Measurements from ENCODE around the gene ZNF212.

ZNF212 gene

GRCh38 chr7:149209518-149210269 lies 29.8 kb upstream of the ZNF212 start:
- TF ChIP-seq SUZ12 (IDR thresholded peaks at IDR 0.05; ENCODE audit: extremely low read depth, insufficient read depth, insufficient read length) (no peak), YY1 (IDR thresholded peaks at IDR 0.05; ENCODE audit: insufficient read depth, insufficient read length) (no peak), ZNF274 (IDR thresholded peaks at IDR 0.05; ENCODE audit: low read depth, low read length) (no peak)
- Histone ChIP-seq H3K9ac (ENCODE audit: insufficient read length, low read depth) (no peak overlapping the region), H3K9me3 (ENCODE audit: insufficient read depth, low read length) (no peaks in the 10 kb centered on the region), H3K27me3 (ENCODE audit: insufficient read depth, insufficient read length) (no peaks in the 10 kb centered on the region), H3K36me3 (ENCODE audit: insufficient read depth, insufficient read length, low read length) (peaks cover 85% of the 10 kb centered on the region), H3K4me1 (ENCODE audit: insufficient read depth, insufficient read length) (peaks cover 4% of the 10 kb centered on the region), H3K4me3 (ENCODE audit: insufficient read length, low read depth) (no peak overlapping the region)
- DNase-seq (ENCODE audit: low read depth, low spot score), result peak; percentile 67

GRCh38 chr7:149210551-149210950 lies 28.9 kb upstream of the ZNF212 start:
- Histone ChIP-seq H3K27me3 (ENCODE audit: insufficient read depth, insufficient read length) (no peaks in the 10 kb centered on the region), H3K4me3 (ENCODE audit: insufficient read length, low read depth) (no peak overlapping the region), H3K4me1 (ENCODE audit: insufficient read depth, insufficient read length) (peaks cover 2% of the 10 kb centered on the region), H3K9ac (ENCODE audit: insufficient read length, low read depth) (no peak overlapping the region), H3K9me3 (ENCODE audit: insufficient read depth, low read length) (no peaks in the 10 kb centered on the region), H3K36me3 (ENCODE audit: insufficient read depth, insufficient read length, low read length) (peaks cover 93% of the 10 kb centered on the region)
- no peak for DNase-seq (ENCODE audit: low read depth, low spot score)
- TF ChIP-seq YY1 (IDR thresholded peaks at IDR 0.05; ENCODE audit: insufficient read depth, insufficient read length) (no peak), SUZ12 (IDR thresholded peaks at IDR 0.05; ENCODE audit: extremely low read depth, insufficient read depth, insufficient read length) (no peak), ZNF274 (IDR thresholded peaks at IDR 0.05; ENCODE audit: low read depth, low read length) (no peak)

GRCh38 chr7:149214020-149214720 lies 25.3 kb upstream of the ZNF212 start:
- no peak overlapping the region for H3K4me3 ChIP-seq (ENCODE audit: insufficient read length, low read depth)
- H3K27me3 ChIP-seq (ENCODE audit: insufficient read depth, insufficient read length), result no peaks in the 10 kb centered on the region
- no peaks in the 10 kb centered on the region for H3K4me1 ChIP-seq (ENCODE audit: insufficient read depth, insufficient read length)
- H3K36me3 ChIP-seq (ENCODE audit: insufficient read depth, insufficient read length, low read length), result peaks cover 97% of the 10 kb centered on the region
- no peak overlapping the region for H3K9ac ChIP-seq (ENCODE audit: insufficient read length, low read depth)
- TF ChIP-seq ZNF274 (IDR thresholded peaks at IDR 0.05; ENCODE audit: low read depth, low read length) (no peak), YY1 (IDR thresholded peaks at IDR 0.05; ENCODE audit: insufficient read depth, insufficient read length) (no peak), SUZ12 (IDR thresholded peaks at IDR 0.05; ENCODE audit: extremely low read depth, insufficient read depth, insufficient read length) (no peak)
- DNase-seq (ENCODE audit: low read depth, low spot score), result no peak
- H3K9me3 ChIP-seq (ENCODE audit: insufficient read depth, low read length), result no peaks in the 10 kb centered on the region

- no peaks in the 10 kb centered on the region for H3K9me3 ChIP-seq (ENCODE audit: insufficient read depth, low read length)
- H3K4me3 ChIP-seq (ENCODE audit: insufficient read length, low read depth), result no peak overlapping the region
- peaks cover 3% of the 10 kb centered on the region for H3K4me1 ChIP-seq (ENCODE audit: insufficient read depth, insufficient read length)
- no peak overlapping the region for H3K9ac ChIP-seq (ENCODE audit: insufficient read length, low read depth)
- TF ChIP-seq YY1 (IDR thresholded peaks at IDR 0.05; ENCODE audit: insufficient read depth, insufficient read length), result no peak
- TF ChIP-seq ZNF274 (IDR thresholded peaks at IDR 0.05; ENCODE audit: low read depth, low read length), result no peak
- TF ChIP-seq SUZ12 (IDR thresholded peaks at IDR 0.05; ENCODE audit: extremely low read depth, insufficient read depth, insufficient read length), result no peak
- peaks cover 84% of the 10 kb centered on the region for H3K36me3 ChIP-seq (ENCODE audit: insufficient read depth, insufficient read length, low read length)
- H3K27me3 ChIP-seq (ENCODE audit: insufficient read depth, insufficient read length), result no peaks in the 10 kb centered on the region
- no peak for DNase-seq (ENCODE audit: low read depth, low spot score)
Observed at GRCh38 chr7:149216402-149216801, 23.0 kb upstream of the ZNF212 start.

GRCh38 chr7:149217570-149217969 lies 21.9 kb upstream of the ZNF212 start:
- H3K9me3 ChIP-seq (ENCODE audit: insufficient read depth, low read length), result no peaks in the 10 kb centered on the region
- H3K27me3 ChIP-seq (ENCODE audit: insufficient read depth, insufficient read length), result no peaks in the 10 kb centered on the region
- no peak for DNase-seq (ENCODE audit: low read depth, low spot score)
- H3K4me1 ChIP-seq (ENCODE audit: insufficient read depth, insufficient read length), result peaks cover 3% of the 10 kb centered on the region
- no peak for TF ChIP-seq SUZ12 (IDR thresholded peaks at IDR 0.05; ENCODE audit: extremely low read depth, insufficient read depth, insufficient read length)
- no peak for TF ChIP-seq YY1 (IDR thresholded peaks at IDR 0.05; ENCODE audit: insufficient read depth, insufficient read length)
- no peak for TF ChIP-seq ZNF274 (IDR thresholded peaks at IDR 0.05; ENCODE audit: low read depth, low read length)
- H3K9ac ChIP-seq (ENCODE audit: insufficient read length, low read depth), result no peak overlapping the region
- no peak overlapping the region for H3K4me3 ChIP-seq (ENCODE audit: insufficient read length, low read depth)
- peaks cover 80% of the 10 kb centered on the region for H3K36me3 ChIP-seq (ENCODE audit: insufficient read depth, insufficient read length, low read length)

- Histone ChIP-seq H3K4me1 (ENCODE audit: insufficient read depth, insufficient read length) (peaks cover 3% of the 10 kb centered on the region), H3K4me3 (ENCODE audit: insufficient read length, low read depth) (no peak overlapping the region), H3K9ac (ENCODE audit: insufficient read length, low read depth) (no peak overlapping the region), H3K36me3 (ENCODE audit: insufficient read depth, insufficient read length, low read length) (peaks cover 74% of the 10 kb centered on the region), H3K9me3 (ENCODE audit: insufficient read depth, low read length) (no peaks in the 10 kb centered on the region), H3K27me3 (ENCODE audit: insufficient read depth, insufficient read length) (no peaks in the 10 kb centered on the region)
- no peak for TF ChIP-seq ZNF274 (IDR thresholded peaks at IDR 0.05; ENCODE audit: low read depth, low read length)
- no peak for TF ChIP-seq SUZ12 (IDR thresholded peaks at IDR 0.05; ENCODE audit: extremely low read depth, insufficient read depth, insufficient read length)
- no peak for TF ChIP-seq YY1 (IDR thresholded peaks at IDR 0.05; ENCODE audit: insufficient read depth, insufficient read length)
- DNase-seq (ENCODE audit: low read depth, low spot score), result peak; percentile 63
Observed at GRCh38 chr7:149218469-149219420, 20.7 kb upstream of the ZNF212 start.

Data from NT2/D1 (cell line).